Hematopoietic multipotent progenitor cell treated with erythropoietin and hydrocortisone succinate and interleukin-3 and kit ligand, for 4 days (in vitro differentiated cells): ENCODE data around the gene DRC1.
A peak's percentile ranks its signal among the peaks of the same experiment; 100 is the strongest.

Experiments used
- DNase-seq: peaks from one replicate; pipeline ENCODE4 v3.0.0-alpha.2; 2015

Gene DRC1

GRCh38 chr2:26449278-26450030, 47.7 kb downstream of the DRC1 start:
- no peak for DNase-seq

GRCh38 chr2:26450031-26450635, 48.4 kb downstream of the DRC1 start:
- DNase-seq = no peak

DNA sequence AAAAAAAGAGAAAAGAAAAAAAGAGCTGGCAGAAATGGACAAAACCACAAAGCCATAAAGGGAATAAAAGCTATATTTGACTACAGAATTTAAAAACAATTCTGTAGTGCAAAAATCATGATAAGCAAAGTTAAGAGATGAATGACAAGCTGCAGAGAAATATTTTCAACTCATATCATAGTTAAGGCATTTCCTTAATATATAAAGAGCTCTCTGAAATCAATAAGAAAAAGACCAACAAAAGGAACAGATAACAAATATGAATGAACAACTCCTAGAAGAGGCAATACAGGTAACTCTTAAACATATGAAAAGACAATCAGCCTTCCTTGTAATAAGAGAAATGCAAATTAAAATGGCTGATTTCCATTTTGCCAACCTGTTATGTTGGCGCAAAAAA, 50.0 kb downstream of the DRC1 start:
- DNase-seq = no peak

GRCh38 chr2:26453421-26454329, 52.0 kb downstream of the DRC1 start:
- no peak for DNase-seq

DNA sequence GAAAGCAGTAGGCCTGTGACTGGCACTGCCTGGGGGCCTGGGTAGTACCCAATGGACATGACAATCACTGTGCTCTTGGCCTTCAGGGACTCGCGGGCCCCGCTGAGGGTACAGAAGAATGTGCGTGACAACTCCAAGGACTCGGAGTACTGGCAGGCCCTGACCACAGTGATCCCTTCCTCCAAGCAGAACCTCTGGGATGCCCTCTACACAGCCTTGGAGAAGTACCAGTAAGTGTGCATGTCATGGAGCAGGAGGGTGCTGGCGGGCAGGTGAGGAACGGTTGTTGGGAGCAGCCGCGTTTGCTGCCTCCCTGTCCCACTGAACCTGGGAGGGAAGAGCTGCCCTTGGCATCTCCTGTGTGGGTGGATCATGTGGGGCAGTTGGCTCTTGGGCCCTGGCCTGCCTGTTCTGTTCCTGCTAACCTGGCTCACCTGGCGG, 52.9 kb downstream of the DRC1 start:
- no peak for DNase-seq

DNA sequence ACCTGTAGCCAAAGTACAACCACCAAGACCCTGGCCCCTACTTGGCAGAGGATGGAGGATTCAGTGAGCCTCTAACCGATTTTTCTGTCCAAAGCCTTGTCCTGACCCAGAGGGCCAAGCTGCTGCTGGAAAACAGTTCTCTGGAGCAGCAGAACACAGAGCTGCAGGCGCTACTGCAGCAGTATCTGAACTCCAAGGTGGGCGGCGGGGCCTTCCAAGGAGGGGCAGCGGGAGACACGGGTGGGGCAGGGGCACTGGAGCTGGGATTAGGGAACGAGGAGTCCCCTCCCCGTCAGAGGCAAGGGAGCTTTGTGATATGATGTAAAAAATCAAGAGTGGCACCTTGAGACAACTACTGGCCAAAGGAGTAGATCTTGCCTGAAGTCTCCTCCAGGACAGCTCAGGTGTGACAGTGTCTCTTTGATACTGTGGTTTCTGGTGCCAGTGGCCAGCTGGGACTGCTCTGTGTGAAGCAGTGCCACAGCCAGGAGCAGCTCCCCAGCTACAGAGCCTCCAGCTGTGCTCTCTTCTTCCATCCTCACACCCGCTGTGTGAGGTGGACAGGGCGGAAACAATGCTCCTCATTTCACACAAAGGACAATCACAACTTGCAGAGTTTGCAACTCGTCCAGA, 53.4 kb downstream of the DRC1 start:
- no peak for DNase-seq

- DNase-seq = peak; percentile 27
Observed at GRCh38 chr2:26455670-26456439, 54.1 kb downstream of the DRC1 start.

DNA sequence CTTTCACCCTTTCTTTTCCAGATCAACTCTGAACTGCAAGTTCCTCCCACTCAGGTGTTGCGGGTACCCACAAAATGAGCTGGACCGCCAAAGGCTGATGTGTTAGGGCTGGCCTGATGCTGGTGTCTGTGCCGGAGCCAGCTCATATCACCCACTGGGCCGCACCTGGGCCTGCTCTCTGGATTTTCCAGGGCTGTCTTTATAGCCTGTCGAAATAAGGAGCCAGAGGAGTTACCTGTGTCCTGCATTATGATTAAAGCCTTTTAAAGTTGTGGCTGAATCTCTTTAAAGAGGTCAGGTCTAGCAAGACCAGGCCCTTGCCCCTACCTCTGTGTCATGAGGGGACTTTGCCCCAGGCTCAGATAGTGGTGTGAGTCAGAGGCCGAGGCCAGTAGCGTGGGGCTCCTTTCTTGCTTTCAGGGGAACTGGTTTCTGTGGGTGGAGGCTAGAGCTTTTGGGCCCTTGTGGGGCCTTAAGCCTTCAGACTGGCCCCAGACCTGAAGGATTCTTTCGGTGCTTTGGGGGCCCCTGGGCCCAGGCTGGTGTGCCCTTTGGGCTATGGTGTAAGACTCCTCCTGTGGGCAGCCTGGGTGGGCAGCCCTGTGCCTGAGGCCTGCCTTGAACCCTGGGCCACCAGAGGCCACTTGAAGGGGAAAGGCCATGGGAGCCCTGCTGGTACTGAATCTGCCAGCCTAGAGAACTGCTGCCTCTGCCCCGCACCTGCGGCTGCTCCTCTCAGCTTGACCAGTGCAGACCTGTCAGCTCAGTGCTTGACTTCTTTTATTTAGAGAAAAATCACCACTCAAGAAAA, 54.9 kb downstream of the DRC1 start:
- DNase-seq = no peak

DNA sequence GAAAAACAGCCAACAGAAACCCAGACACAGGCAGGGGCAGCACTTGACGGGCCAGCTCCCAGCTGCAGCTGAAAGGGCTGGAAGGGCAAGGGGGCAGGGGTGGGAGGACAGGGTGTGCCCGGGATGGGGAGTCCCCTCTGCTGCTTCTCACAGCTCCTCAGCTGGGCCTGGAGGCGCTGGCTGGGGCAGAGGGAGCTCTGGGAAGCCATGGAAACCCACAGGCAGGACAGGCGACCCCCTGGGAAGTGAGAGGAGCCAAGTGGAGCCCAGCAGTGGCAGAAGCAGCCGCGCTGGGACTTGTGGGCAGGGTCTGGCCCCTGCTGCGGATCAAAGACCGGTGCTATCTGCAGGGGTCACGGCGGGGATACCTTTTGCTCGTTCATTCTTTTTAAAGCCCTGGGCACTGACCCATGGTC, 55.5 kb downstream of the DRC1 start:
- DNase-seq = no peak

DNA sequence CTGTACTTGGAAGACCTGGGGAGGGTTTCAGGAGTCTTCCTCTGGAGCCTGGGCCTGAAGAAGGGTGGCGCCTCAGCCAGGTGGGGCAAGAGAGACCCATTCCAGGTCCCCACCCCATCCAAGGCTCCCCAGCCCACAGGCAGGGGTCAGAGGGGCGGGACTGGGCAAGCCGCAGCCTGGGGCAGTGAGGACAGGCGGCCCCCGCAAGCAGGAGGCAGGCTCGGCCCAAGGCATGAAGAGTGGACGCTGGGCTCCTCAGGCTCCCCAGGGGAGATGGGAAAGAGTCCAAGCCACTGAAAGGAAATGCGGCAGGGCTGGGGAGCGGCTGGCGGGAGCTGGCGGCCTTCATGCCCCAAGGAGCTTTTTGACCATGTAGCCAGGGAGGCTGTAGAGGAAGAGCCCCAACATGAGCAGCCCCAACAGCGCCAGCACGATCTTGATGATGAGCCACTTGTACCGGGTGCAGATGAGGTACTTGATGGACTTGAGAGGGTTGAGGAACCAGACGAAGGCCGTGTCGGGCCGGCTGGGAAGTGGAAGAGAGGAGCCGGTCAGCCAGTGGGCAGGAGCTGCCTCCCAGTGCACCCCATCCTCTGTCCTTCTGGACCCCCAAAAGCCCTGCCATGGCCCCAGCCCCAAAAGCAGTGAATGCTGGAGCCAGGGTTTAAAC, 56.1 kb downstream of the DRC1 start:
- DNase-seq = no peak

DNA sequence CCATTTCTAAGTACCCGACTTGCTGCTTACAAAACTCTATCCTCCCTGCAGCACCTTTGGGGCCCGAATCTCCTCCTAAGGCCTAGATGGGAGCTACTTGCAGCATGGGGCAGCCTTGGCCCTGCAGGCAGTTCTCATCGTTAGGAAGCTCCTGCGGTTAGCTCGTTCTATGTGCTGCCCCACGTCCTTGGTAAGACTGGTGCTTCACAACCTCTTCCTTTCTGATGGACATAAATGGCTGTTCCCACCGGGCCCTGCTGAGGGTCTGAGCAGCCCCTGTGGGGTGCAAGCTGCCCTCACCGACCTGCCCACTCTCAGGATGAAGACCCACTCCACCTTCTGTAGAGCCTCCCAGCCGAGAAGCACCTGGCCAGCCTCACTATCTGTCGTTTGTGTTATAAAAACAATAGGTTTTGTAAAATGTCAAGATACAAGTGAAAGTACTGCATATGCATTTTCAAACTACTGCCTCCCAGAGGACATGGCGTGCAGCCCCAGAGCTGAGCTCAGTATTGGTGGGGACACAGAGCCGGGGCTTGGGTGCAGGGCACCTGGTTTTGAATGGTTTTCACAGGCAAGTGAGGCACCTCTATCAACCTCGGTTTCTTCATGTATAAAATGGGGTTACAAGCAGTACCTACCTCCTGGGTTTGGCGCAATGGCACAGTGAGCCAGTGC, 56.8 kb downstream of the DRC1 start:
- DNase-seq = no peak

- no peak for DNase-seq
Observed at GRCh38 chr2:26459991-26460612, 58.4 kb downstream of the DRC1 start.

DNA sequence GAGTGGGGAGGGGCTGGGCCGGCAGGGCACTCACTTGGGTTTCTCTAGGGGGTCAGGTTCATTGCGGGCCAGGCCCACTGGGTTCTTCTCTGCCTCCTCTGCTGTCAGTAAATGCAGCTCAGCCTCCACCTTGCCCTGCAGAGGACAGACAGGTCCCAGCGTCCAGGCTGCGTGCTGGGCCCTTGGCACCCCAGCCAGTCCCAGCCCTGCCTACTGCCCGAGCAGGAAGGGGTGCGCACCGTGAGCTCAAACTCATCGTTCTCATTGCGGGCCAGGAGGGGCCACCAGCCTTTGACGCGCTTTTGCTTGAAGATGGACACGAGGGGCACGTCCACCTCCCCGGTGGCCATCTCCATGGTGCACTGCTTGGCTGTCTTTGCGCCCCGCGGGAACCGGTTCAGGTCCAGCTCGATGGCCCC, 58.9 kb downstream of the DRC1 start:
- DNase-seq = no peak

GRCh38 chr2:26461601-26462023, 59.9 kb downstream of the DRC1 start:
- no peak for DNase-seq

GRCh38 chr2:26462100-26462499, 60.4 kb downstream of the DRC1 start:
- DNase-seq = no peak

GRCh38 chr2:26462511-26463243, 61.0 kb downstream of the DRC1 start:
- DNase-seq = peak; percentile 41

DNA sequence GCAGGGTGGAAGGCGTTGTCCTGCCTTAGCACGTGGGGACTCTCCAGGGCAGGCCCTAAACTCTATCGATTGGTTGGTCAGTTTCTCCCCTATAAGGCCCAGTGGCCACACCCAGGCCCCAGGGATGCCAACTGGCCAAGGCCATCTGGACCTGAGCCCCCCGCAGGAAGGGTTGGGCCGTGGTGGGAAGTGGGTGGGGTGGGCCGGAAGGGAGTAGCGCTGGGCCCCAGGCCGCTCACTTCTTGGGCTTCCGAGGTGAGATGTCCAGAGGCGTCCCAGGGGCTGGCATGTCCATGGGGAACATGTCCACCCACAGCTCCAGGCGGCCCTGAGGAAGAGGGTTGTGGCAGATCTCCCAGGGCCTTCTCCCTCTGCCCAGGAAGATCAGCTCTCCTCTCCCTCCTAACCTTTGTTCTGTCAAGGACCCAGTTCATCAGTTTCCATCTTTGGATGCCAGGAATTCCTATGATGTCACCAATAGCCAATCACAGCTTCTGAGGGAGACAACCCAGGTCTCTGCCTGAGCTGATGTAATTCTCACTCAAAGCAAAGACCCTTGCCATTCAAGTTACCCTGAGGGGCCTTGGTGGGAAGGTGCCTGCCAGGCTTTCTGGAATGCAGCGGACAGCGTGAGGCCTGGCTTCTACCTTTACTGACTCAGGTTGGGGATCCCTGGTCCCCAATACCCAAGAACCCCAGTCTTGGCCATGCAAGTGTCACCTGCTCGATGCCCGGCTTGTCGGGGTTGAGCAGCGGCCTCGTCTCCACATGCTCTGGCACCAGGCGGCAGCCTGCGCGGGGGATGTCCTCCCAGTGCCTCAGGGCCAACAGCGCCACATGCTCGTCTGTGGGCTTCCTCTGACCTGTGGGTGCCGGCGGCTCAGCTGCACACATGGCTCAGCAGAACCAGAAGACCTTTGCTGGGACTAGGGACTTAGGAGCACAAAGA, 61.8 kb downstream of the DRC1 start:
- DNase-seq = no peak
